ENCODE results near the gene TXNL1.

Gene TXNL1

GRCh38 chr18:56565046-56565445 lies 73.3 kb downstream of the TXNL1 start:
- no peak overlapping the region for H3K27ac ChIP-seq (ENCODE audit: low read length)
- H3K27me3 ChIP-seq (ENCODE audit: low read depth, low read length), result no peaks in the 10 kb centered on the region
- H3K9me3 ChIP-seq (ENCODE audit: control insufficient read depth in 1 of 2, low read length in 2 of 2), result no peaks in the 10 kb centered on the region
- H3K4me3 ChIP-seq (ENCODE audit: low read depth in 1 of 2, low read length in 2 of 2), result no peak overlapping the region
- peaks cover 0 to 4% of the 10 kb centered on the region in 2 donors for H3K4me1 ChIP-seq (ENCODE audit: control insufficient read depth in 1 of 2, insufficient read depth in 2 of 2, low read length in 2 of 2)
- no peaks in the 10 kb centered on the region for H3K36me3 ChIP-seq (ENCODE audit: control insufficient read depth in 1 of 2, insufficient read depth in 2 of 2, low read length in 2 of 2)

- Histone ChIP-seq H3K4me3 (ENCODE audit: low read depth in 1 of 2, low read length in 2 of 2) (no peak overlapping the region), H3K9me3 (ENCODE audit: control insufficient read depth in 1 of 2, low read length in 2 of 2) (no peaks in the 10 kb centered on the region), H3K27ac (ENCODE audit: low read length) (no peak overlapping the region), H3K27me3 (ENCODE audit: low read depth, low read length) (no peaks in the 10 kb centered on the region), H3K4me1 (ENCODE audit: control insufficient read depth in 1 of 2, insufficient read depth in 2 of 2, low read length in 2 of 2) (peaks cover 0 to 4% of the 10 kb centered on the region in 2 donors), H3K36me3 (ENCODE audit: control insufficient read depth in 1 of 2, insufficient read depth in 2 of 2, low read length in 2 of 2) (no peaks in the 10 kb centered on the region)
Observed at GRCh38 chr18:56563568-56563967, 74.8 kb downstream of the TXNL1 start.

GRCh38 chr18:56562479-56562878 lies 75.9 kb downstream of the TXNL1 start:
- Histone ChIP-seq H3K27ac (ENCODE audit: low read length) (no peak overlapping the region), H3K4me1 (ENCODE audit: control insufficient read depth in 1 of 2, insufficient read depth in 2 of 2, low read length in 2 of 2) (peaks cover 0 to 4% of the 10 kb centered on the region in 2 donors), H3K36me3 (ENCODE audit: control insufficient read depth in 1 of 2, insufficient read depth in 2 of 2, low read length in 2 of 2) (no peaks in the 10 kb centered on the region), H3K4me3 (ENCODE audit: low read depth in 1 of 2, low read length in 2 of 2) (no peak overlapping the region), H3K9me3 (ENCODE audit: control insufficient read depth in 1 of 2, low read length in 2 of 2) (no peaks in the 10 kb centered on the region), H3K27me3 (ENCODE audit: low read depth, low read length) (no peaks in the 10 kb centered on the region)

- Histone ChIP-seq H3K27me3 (ENCODE audit: low read depth, low read length) (no peaks in the 10 kb centered on the region), H3K36me3 (ENCODE audit: control insufficient read depth in 1 of 2, insufficient read depth in 2 of 2, low read length in 2 of 2) (no peaks in the 10 kb centered on the region), H3K27ac (ENCODE audit: low read length) (no peak overlapping the region), H3K4me1 (ENCODE audit: control insufficient read depth in 1 of 2, insufficient read depth in 2 of 2, low read length in 2 of 2) (peaks cover 0 to 4% of the 10 kb centered on the region in 2 donors), H3K4me3 (ENCODE audit: low read depth in 1 of 2, low read length in 2 of 2) (no peak overlapping the region), H3K9me3 (ENCODE audit: control insufficient read depth in 1 of 2, low read length in 2 of 2) (no peaks in the 10 kb centered on the region)
Observed at GRCh38 chr18:56560992-56561391, 77.4 kb downstream of the TXNL1 start.

GRCh38 chr18:56559044-56559443 lies 79.3 kb downstream of the TXNL1 start:
- no peaks in the 10 kb centered on the region for H3K27me3 ChIP-seq (ENCODE audit: low read depth, low read length)
- no peak overlapping the region for H3K4me3 ChIP-seq (ENCODE audit: low read depth in 1 of 2, low read length in 2 of 2)
- no peaks in the 10 kb centered on the region for H3K4me1 ChIP-seq (ENCODE audit: control insufficient read depth in 1 of 2, insufficient read depth in 2 of 2, low read length in 2 of 2)
- H3K27ac ChIP-seq (ENCODE audit: low read length), result no peak overlapping the region
- no peaks in the 10 kb centered on the region for H3K9me3 ChIP-seq (ENCODE audit: control insufficient read depth in 1 of 2, low read length in 2 of 2)
- H3K36me3 ChIP-seq (ENCODE audit: control insufficient read depth in 1 of 2, insufficient read depth in 2 of 2, low read length in 2 of 2), result no peaks in the 10 kb centered on the region

- Histone ChIP-seq H3K36me3 (ENCODE audit: control insufficient read depth in 1 of 2, insufficient read depth in 2 of 2, low read length in 2 of 2) (no peaks in the 10 kb centered on the region), H3K4me3 (ENCODE audit: low read depth in 1 of 2, low read length in 2 of 2) (no peak overlapping the region), H3K27ac (ENCODE audit: low read length) (no peak overlapping the region), H3K4me1 (ENCODE audit: control insufficient read depth in 1 of 2, insufficient read depth in 2 of 2, low read length in 2 of 2) (no peaks in the 10 kb centered on the region), H3K27me3 (ENCODE audit: low read depth, low read length) (no peaks in the 10 kb centered on the region), H3K9me3 (ENCODE audit: control insufficient read depth in 1 of 2, low read length in 2 of 2) (no peaks in the 10 kb centered on the region)
Observed at GRCh38 chr18:56556907-56557306, 81.5 kb downstream of the TXNL1 start.

- Histone ChIP-seq H3K36me3 (ENCODE audit: control insufficient read depth in 1 of 2, insufficient read depth in 2 of 2, low read length in 2 of 2) (no peaks in the 10 kb centered on the region), H3K27ac (ENCODE audit: low read length) (no peak overlapping the region), H3K27me3 (ENCODE audit: low read depth, low read length) (no peaks in the 10 kb centered on the region), H3K4me1 (ENCODE audit: control insufficient read depth in 1 of 2, insufficient read depth in 2 of 2, low read length in 2 of 2) (no peaks in the 10 kb centered on the region), H3K9me3 (ENCODE audit: control insufficient read depth in 1 of 2, low read length in 2 of 2) (no peaks in the 10 kb centered on the region), H3K4me3 (ENCODE audit: low read depth in 1 of 2, low read length in 2 of 2) (no peak overlapping the region)
Observed at GRCh38 chr18:56550121-56550520, 88.3 kb downstream of the TXNL1 start.
